ENCODE measurements around the gene SHQ1.

The SHQ1 gene

GRCh38 chr3:72860846-72861245 is 12.6 kb upstream of the SHQ1 start:
- no peak for DNase-seq (ENCODE audit: low read depth in 1 of 2, low spot score in 1 of 2)
- TF ChIP-seq GABPA (IDR thresholded peaks at IDR 0.05; ENCODE audit: low read depth) (no peak), SPI1 (IDR thresholded peaks at IDR 0.05; ENCODE audit: borderline replicate concordance, low read depth) (no peak), REST (IDR thresholded peaks at IDR 0.05; ENCODE audit: insufficient replicate concordance, low read depth) (no peak), POLR2AphosphoS5 (IDR thresholded peaks at IDR 0.05; ENCODE audit: low read depth) (no peak), CTCF (IDR thresholded peaks at IDR 0.05; ENCODE audit: insufficient read depth, low read length) (no peak)
- H3K4me3 ChIP-seq (replicated peaks; ENCODE audit: insufficient read depth, low read length): no peak overlapping the region
- no peak overlapping the region for H3K27ac ChIP-seq (replicated peaks)
- H3K27me3 ChIP-seq (ENCODE audit: insufficient read depth, poor library complexity, severe bottlenecking): no peaks in the 10 kb centered on the region

DNA sequence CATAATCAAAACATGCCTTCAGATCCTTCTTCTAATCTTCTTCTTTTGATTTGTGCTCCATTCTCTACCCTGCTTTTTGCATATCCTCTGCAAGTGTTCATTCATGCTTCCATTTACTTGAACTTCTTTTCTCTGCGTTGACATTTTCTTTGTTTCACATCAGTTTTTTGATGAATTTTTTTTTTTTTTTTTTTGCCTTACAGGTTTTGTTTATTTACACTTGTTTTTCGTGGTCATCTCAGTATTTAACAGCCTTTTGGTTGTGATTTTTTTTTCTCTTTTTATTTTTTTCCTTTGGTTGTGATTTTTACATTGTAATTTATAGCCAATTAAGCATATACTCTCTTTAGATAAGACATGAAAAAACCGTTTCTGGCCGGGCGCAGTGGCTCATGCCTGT is 11.8 kb upstream of the SHQ1 start:
- TF ChIP-seq CTCF (IDR thresholded peaks at IDR 0.05; ENCODE audit: insufficient read depth, low read length): no peak
- no peak for TF ChIP-seq POLR2AphosphoS5 (IDR thresholded peaks at IDR 0.05; ENCODE audit: low read depth)
- no peak for TF ChIP-seq REST (IDR thresholded peaks at IDR 0.05; ENCODE audit: insufficient replicate concordance, low read depth)
- TF ChIP-seq GABPA (IDR thresholded peaks at IDR 0.05; ENCODE audit: low read depth): no peak
- no peak for TF ChIP-seq SPI1 (IDR thresholded peaks at IDR 0.05; ENCODE audit: borderline replicate concordance, low read depth)
- Histone ChIP-seq H3K27ac (replicated peaks) (no peak overlapping the region), H3K4me3 (replicated peaks; ENCODE audit: insufficient read depth, low read length) (no peak overlapping the region), H3K27me3 (ENCODE audit: insufficient read depth, poor library complexity, severe bottlenecking) (no peaks in the 10 kb centered on the region)
- DNase-seq (ENCODE audit: low read depth in 1 of 2, low spot score in 1 of 2): no peak

- DNase-seq (ENCODE audit: low read depth in 1 of 2, low spot score in 1 of 2): no peak
- Histone ChIP-seq H3K27ac (replicated peaks) (no peak overlapping the region), H3K4me3 (replicated peaks; ENCODE audit: insufficient read depth, low read length) (no peak overlapping the region), H3K27me3 (ENCODE audit: insufficient read depth, poor library complexity, severe bottlenecking) (no peaks in the 10 kb centered on the region)
- TF ChIP-seq POLR2AphosphoS5 (IDR thresholded peaks at IDR 0.05; ENCODE audit: low read depth): no peak
- no peak for TF ChIP-seq REST (IDR thresholded peaks at IDR 0.05; ENCODE audit: insufficient replicate concordance, low read depth)
- no peak for TF ChIP-seq SPI1 (IDR thresholded peaks at IDR 0.05; ENCODE audit: borderline replicate concordance, low read depth)
- TF ChIP-seq CTCF (IDR thresholded peaks at IDR 0.05; ENCODE audit: insufficient read depth, low read length): no peak
- no peak for TF ChIP-seq GABPA (IDR thresholded peaks at IDR 0.05; ENCODE audit: low read depth)
Observed at GRCh38 chr3:72855001-72855400, 6.8 kb upstream of the SHQ1 start.
